Activated T-helper 1 cell treated with Interleukin-2 at 50 U/mL for 16 hours (primary cell): Measurements from ENCODE around the gene KNDC1.
"Not testable (repeated sequence)": the region's sequence is repeated elsewhere in the genome, so short reads cannot be mapped to it uniquely, and the experiment has no call there.

ENCODE experiments used
- DNase-seq: peaks from one replicate; pipeline ENCODE4 v3.0.0-alpha.2; 2020; ENCODE audit warnings: low read depth

KNDC1 gene

DNA sequence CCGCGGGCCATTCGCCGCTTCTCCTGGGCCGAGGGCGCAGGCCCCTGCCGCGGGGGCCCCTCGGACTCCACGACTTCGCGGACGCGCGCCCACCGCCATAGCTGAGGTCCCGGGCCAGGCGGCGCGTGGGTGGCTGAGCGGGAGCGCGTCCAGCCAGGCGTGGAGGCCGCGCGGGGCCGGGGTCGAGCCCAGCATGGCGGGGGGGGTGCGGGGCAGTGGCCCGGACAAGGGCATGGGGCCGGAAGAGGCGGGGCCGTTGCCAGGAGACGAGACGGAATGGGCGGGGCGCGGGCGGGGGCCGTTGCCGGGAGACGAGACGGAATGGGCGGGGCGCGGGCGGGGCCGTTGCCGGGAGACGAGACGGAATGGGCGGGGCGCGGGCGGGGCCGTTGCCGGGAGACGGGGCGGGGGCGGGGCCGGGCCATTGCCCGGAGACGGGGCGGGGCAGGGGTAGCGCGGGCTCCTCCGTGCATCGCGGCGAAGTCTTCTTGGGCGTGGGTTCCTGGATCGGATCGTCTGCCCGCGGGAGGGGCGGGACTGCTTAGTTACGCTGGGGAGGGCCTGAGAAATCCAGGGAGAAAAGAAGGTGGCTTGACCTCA lies 101.8 kb downstream of the KNDC1 start:
- DNase-seq, result peak; percentile 81

DNA sequence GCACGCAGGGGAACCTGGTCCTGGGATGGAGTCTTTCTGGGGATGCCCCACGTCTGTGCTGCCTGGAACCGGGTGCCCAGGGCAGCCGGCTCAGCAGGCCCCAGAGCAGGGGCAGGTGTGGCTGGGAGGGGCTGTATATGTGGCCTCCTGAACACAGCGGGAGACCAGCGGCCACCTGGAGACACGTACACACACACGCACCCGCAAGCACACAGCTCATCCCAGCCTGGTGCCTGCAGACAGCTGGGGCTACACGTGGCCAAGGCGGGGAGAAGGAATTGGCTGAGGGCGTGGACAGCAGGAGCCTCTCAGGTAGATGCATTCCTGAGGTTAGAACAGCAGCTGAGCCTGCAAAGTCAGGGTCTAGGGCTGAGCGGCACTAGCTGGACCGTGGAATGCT lies 102.7 kb downstream of the KNDC1 start:
- no peak for DNase-seq

DNA sequence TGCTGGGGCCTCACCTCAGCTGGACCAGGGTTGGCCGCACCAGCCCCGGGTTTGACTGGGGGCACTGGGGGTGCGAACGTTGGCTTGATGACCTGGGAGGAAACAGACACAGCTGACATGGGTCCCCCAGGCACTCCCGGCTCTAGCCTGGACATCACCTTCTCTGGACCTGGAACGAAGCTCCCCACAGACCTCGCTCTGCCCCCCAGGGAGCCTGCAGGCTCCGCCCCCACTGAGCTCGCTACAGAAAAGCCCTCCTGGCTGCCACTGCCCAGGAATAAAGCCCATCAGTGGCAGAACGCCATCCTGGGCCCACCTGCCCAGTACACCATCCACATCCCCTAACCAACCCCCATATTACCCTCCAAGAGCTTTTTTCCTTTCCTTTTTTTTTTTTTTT lies 103.7 kb downstream of the KNDC1 start:
- no peak for DNase-seq

DNA sequence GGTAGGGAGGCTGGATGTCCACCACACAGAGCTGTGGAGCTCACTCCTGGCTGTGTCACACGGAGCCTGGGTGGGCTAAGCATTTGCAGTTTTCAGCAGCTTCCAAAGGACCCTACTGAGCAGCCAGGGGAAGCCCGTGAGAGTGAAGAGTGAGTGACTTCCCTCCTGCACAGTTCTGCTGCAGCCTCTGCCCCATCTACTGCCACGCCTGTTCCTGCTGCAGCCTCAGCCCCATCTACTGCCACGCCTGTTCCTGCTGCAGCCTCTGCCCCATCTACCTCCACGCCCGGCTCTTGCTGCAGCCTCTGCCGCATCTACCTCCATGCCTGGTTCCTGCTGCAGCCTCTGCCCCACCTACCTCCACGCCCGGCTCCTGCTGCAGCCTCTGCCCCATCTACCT lies 104.4 kb downstream of the KNDC1 start:
- no peak for DNase-seq

GRCh38 chr10:133265052-133265451 lies 105.0 kb downstream of the KNDC1 start:
- DNase-seq, result not testable (repeated sequence)

GRCh38 chr10:133266056-133266795 lies 106.2 kb downstream of the KNDC1 start:
- no peak for DNase-seq

DNA sequence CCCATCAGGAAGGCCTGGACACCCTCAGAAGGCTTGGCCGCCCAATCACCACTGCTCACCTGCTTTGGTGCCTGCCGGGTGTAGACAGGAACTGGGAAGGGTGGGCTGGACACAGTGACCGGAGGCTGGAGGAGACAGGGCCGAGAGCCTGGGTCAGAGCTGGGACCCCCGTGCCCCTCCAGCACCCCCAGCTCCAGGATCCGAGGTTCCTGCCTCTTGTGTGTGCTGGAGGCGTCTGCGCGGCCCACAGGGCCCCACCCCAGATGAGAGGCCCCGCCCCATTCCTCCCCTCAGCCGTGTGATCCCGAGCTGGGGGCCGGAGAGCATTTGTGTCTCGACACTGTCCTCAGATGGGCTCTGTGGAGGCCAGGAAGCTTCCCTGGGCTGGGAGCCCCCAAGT lies 107.3 kb downstream of the KNDC1 start:
- DNase-seq, result no peak

GRCh38 chr10:133267829-133268228 lies 107.8 kb downstream of the KNDC1 start:
- no peak for DNase-seq

GRCh38 chr10:133268532-133268931 lies 108.5 kb downstream of the KNDC1 start:
- no peak for DNase-seq

GRCh38 chr10:133269367-133269766 lies 109.3 kb downstream of the KNDC1 start:
- no peak for DNase-seq

- DNase-seq, result no peak
Measured at GRCh38 chr10:133270204-133270603, 110.2 kb downstream of the KNDC1 start.

- DNase-seq, result no peak
Measured at GRCh38 chr10:133270773-133271297, 110.8 kb downstream of the KNDC1 start.

DNA sequence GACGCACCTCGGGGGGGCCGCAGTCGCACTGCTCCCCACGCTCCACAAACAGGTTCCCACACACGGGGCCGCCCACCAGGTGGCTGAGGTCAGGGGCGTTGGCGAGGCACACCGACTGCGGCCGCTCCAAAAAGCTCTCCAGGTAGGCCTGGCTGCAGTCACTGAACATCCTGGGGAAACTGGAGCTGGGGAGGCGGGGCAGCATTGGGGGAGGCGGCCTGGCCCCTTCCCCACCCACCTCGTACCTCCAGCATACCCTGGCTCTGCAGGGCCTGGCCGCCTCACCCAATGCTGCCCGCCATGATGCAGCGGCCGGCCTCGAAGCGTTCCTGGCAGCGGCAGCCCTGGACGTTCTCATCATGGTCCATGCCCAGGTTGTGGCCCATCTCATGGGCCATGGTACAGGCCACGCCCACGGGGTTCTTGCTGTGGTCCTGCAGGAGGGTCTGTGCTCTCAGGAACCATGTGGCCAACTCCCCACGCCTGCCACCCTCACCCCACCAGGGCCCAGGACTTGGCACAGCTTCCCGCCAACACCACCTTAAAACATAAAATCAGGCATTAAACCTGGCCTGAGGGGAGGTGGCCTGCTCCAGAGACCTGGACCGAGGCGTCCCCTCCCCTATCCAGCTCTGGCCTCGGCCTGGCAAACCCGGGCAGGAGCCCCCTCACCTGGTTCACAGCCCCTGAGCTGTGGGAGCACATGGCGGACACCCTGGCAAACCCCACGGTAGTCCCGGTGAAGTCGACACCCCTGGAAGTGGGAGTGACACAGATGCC lies 111.7 kb downstream of the KNDC1 start:
- DNase-seq, result no peak

DNA sequence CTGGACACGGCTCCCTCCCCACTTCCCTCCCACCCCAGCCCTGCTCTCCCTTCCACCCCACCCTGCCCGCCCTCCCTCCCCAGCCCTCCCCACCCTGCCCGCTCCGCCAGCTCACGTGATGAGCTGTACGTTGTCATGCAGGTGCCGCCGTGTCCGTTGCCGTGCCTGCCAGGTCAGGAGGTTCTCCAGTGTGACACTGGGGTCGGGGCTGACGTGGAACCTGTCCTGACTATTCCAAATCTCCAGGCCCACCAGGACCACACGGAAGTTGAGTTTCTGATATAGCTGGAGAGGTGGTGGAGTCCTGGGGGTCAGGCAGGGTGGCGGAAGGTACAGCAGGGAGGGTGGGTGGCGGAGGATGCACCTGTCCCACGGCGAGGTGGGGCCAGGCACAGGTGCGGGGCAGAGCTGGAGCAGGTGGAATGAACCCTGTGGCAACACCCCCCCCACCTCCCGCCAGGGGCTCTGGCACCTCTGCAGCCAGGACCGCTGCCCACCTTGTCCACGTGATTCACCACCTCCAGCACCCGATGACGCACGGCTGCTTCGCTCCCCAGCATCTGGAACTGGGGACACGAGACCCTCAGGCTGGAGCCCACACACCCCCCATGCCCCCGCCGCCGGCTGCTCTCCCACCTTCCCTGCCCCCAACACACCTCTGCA lies 112.4 kb downstream of the KNDC1 start:
- no peak for DNase-seq

GRCh38 chr10:133272964-133273420 lies 113.0 kb downstream of the KNDC1 start:
- no peak for DNase-seq

- no peak for DNase-seq
Measured at GRCh38 chr10:133273534-133274143, 113.6 kb downstream of the KNDC1 start.

DNA sequence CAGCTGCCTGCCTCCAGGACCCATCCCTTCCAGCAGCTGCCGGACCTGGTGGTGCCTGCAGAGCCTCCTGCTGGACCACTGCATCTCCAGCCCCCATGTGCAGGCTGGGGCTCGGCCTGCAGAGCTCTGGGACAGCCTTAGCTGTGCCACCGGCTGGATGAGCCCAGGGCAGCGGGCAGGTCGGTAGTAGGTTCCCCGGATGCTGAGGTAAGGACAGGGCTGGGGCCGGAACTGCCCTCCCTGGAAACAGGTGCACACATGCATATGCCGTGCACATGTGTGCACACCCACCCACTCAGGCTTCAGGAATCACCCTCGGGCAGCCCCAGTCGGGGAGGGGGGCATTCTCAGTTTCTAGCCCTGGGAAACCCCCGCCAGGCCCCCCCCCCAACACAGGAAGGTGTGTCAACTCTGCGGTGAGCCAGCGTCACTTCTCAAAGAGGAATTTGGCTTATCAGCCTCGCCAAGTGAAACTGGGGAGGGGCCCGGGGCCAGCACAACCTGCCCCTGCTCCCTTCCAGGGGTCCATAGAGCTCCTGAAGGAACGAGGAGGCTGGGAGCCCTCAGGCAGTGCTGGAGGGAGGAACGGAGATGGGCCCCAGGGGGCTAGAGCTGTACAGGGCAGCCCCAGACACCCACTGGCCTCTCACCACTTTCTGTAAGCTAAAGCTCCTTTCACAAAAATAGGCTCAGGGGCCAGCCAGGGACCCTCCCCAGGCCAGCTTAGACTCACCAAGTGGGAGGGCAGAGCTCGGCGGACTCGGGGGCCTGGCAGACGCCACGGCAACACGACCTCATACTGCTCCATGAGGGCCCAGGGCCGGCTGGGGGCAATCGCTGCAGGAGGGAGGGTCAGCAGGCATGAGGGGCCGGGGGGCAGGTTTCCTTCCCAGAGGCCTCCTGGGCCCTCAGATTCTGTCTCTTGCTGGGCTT lies 115.0 kb downstream of the KNDC1 start:
- DNase-seq, result peak; percentile 65

DNA sequence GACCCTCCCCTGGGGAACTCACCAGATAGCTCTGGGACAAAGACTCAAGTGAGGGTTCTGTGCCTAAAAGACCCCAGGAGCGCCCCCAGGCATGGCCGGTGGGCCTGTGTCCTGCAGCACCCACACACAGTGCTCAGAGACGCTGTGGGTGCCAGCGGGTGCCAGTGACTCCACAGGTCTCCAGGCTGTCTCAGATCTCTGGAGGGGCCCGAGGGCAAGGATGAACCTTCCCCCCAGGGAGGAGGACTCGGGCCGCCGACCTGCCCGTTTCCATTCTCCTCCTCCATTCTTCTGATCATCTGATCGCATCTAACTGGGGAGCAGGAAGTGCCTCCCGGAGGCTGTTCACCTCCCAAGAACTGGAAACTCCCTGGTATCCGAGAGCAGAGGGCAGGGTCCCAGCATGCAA lies 115.7 kb downstream of the KNDC1 start:
- no peak for DNase-seq
